H9 (cell line): ENCODE data around the gene CYSLTR2. TPM values are rescaled to one million over a fixed set of nuclear protein-coding genes. Genes with fewer than 3 reads are reported as not detected.

Experiments used
- DNase-seq: peaks from one replicate; pipeline ENCODE4 v3.0.0-alpha.2; 2017
- H2AFZ ChIP-seq: one replicate; pipeline ENCODE4 v1.6.1; 2013; ENCODE audit warnings: mild to moderate bottlenecking, low read length, control low read depth, moderate library complexity
- H2AK5ac ChIP-seq: 2 replicates; pipeline ENCODE4 v1.6.1; 2013; ENCODE audit warnings: low read length, control low read depth, mixed read lengths; ENCODE audit not compliant: insufficient read length
- H2BK120ac ChIP-seq: one replicate; pipeline ENCODE4 v1.6.1; 2013; ENCODE audit warnings: low read depth, mild to moderate bottlenecking, low read length, control low read depth, inconsistent platforms; ENCODE audit not compliant: poor library complexity, severe bottlenecking
- H2BK12ac ChIP-seq: 2 replicates; pipeline ENCODE4 v1.6.1; 2013; ENCODE audit warnings: low read length, control low read depth, mixed read lengths, low read depth; ENCODE audit not compliant: insufficient read length
- H2BK15ac ChIP-seq: 2 replicates; pipeline ENCODE4 v1.6.1; 2013; ENCODE audit warnings: low read depth, low read length, control low read depth
- H2BK20ac ChIP-seq: one replicate; pipeline ENCODE4 v1.6.1; 2013; ENCODE audit warnings: low read depth, mild to moderate bottlenecking, low read length, control low read depth, inconsistent platforms; ENCODE audit not compliant: poor library complexity, severe bottlenecking
- H2BK5ac ChIP-seq: 2 replicates; pipeline ENCODE4 v1.6.1; 2013; ENCODE audit warnings: low read length, control low read depth, mixed read lengths; ENCODE audit not compliant: insufficient read length
- H3K14ac ChIP-seq: 2 replicates; pipeline ENCODE4 v1.6.1; 2013; ENCODE audit warnings: low read length, control low read depth; ENCODE audit not compliant: insufficient read depth
- H3K18ac ChIP-seq: 2 replicates; pipeline ENCODE4 v1.6.1; 2013; ENCODE audit warnings: low read depth, mild to moderate bottlenecking, mixed read lengths, low read length, control low read depth; ENCODE audit not compliant: insufficient read length
- H3K23ac ChIP-seq: 2 replicates; pipeline ENCODE4 v1.6.1; 2013; ENCODE audit warnings: low read length, control low read depth, mixed read lengths, low read depth; ENCODE audit not compliant: insufficient read length
- H3K23me2 ChIP-seq: 2 replicates; pipeline ENCODE4 v1.6.1; 2013; ENCODE audit warnings: low read depth, mild to moderate bottlenecking, mixed read lengths, low read length, control low read depth; ENCODE audit not compliant: insufficient read length, poor library complexity, severe bottlenecking
- H3K27ac ChIP-seq: 2 replicates; pipeline ENCODE4 v1.5.1; 2013; ENCODE audit warnings: low read length, control low read depth, mixed read lengths, low read depth; ENCODE audit not compliant: insufficient read length
- H3K27me3 ChIP-seq: 2 replicates; pipeline ENCODE4 v1.6.1; 2013; ENCODE audit warnings: low read length, control low read depth, inconsistent platforms; ENCODE audit not compliant: insufficient read depth
- H3K4ac ChIP-seq: 2 replicates; pipeline ENCODE4 v1.6.1; 2013; ENCODE audit warnings: low read depth, mild to moderate bottlenecking, control low read depth, inconsistent platforms, low read length, moderate library complexity
- H3K4me1 ChIP-seq: 2 replicates; pipeline ENCODE4 v1.6.1; 2013; ENCODE audit warnings: low read length, control low read depth, inconsistent platforms; ENCODE audit not compliant: insufficient read depth
- H3K4me2 ChIP-seq: 2 replicates; pipeline ENCODE4 v1.6.1; 2013; ENCODE audit warnings: low read length, control low read depth, mixed read lengths; ENCODE audit not compliant: insufficient read length, insufficient read depth
- H3K56ac ChIP-seq: 2 replicates; pipeline ENCODE4 v1.6.1; 2013; ENCODE audit warnings: low read depth, mild to moderate bottlenecking, mixed read lengths, low read length, control low read depth; ENCODE audit not compliant: insufficient read length
- H3K79me1 ChIP-seq: 2 replicates; pipeline ENCODE4 v1.6.1; 2013; ENCODE audit warnings: low read depth, mild to moderate bottlenecking, moderate library complexity, low read length, control low read depth, inconsistent platforms; ENCODE audit not compliant: insufficient read depth, poor library complexity, severe bottlenecking
- H3K79me2 ChIP-seq: 2 replicates; pipeline ENCODE4 v1.6.1; 2013; ENCODE audit warnings: low read length, control low read depth, inconsistent platforms; ENCODE audit not compliant: insufficient read depth
- H3K9ac ChIP-seq: 2 replicates; pipeline ENCODE4 v1.6.1; 2013; ENCODE audit warnings: low read length, control low read depth, mixed read lengths; ENCODE audit not compliant: insufficient read length; ENCODE audit errors: extremely low read depth
- H3K9me3 ChIP-seq: one replicate; pipeline ENCODE4 v1.6.1; 2013; ENCODE audit warnings: low read depth, low read length, inconsistent platforms; ENCODE audit not compliant: control insufficient read depth
- H3T11ph ChIP-seq: one replicate; pipeline ENCODE4 v1.6.1; 2013; ENCODE audit warnings: mild to moderate bottlenecking, low read length, control low read depth, inconsistent platforms
- H4K20me1 ChIP-seq: one replicate; pipeline ENCODE4 v1.6.1; 2013; ENCODE audit not compliant: control insufficient read depth, insufficient read length, insufficient read depth
- H4K5ac ChIP-seq: 2 replicates; pipeline ENCODE4 v1.6.1; 2013; ENCODE audit warnings: low read depth, mild to moderate bottlenecking, mixed read lengths, low read length, control low read depth; ENCODE audit not compliant: insufficient read length
- H4K8ac ChIP-seq: replicated peaks from 2 replicates; pipeline ENCODE4 v1.6.1; 2013; ENCODE audit warnings: low read length, control low read depth, mixed read lengths, low read depth; ENCODE audit not compliant: insufficient read length
- H4K91ac ChIP-seq: 2 replicates; pipeline ENCODE4 v1.6.1; 2013; ENCODE audit warnings: low read depth, mild to moderate bottlenecking, moderate library complexity, mixed read lengths, low read length, control low read depth; ENCODE audit not compliant: insufficient read length
- H3K27ac Mint-ChIP-seq, 3 experiments: 2 replicates in 2 of 3; 3 replicates in 1 of 3; pipeline ENCODE4 v1.8.0; 2020 to 2021; ENCODE audit warnings: mixed read lengths in 3 of 3, mild to moderate bottlenecking in 1 of 3, moderate library complexity in 1 of 3
- H3K27me3 Mint-ChIP-seq: 2 replicates; pipeline ENCODE4 v1.8.0; 2021; ENCODE audit warnings: low read depth, mild to moderate bottlenecking, moderate library complexity, mixed read lengths
- H3K36me3 Mint-ChIP-seq, 3 experiments: 2 replicates in 2 of 3; 3 replicates in 1 of 3; pipeline ENCODE4 v1.8.0; 2020 to 2021; ENCODE audit warnings: low read depth in 3 of 3, mixed read lengths in 3 of 3; ENCODE audit not compliant: insufficient read depth in 1 of 3
- H3K4me1 Mint-ChIP-seq, 2 experiments: 2 replicates each; pipeline ENCODE4 v1.8.0; 2020; ENCODE audit warnings: mixed read lengths in 2 of 2
- H3K4me3 Mint-ChIP-seq, 2 experiments: 2 replicates in 1 of 2; 3 replicates in 1 of 2; pipeline ENCODE4 v1.8.0; 2020 to 2021; ENCODE audit warnings: mild to moderate bottlenecking in 2 of 2, mixed read lengths in 2 of 2, moderate library complexity in 1 of 2
- H3K9me3 Mint-ChIP-seq, 2 experiments: 2 replicates in 1 of 2; 3 replicates in 1 of 2; pipeline ENCODE4 v1.8.0; 2020; ENCODE audit warnings: mild to moderate bottlenecking in 2 of 2, mixed read lengths in 2 of 2, moderate library complexity in 1 of 2
- CTCF ChIP-seq: fragments of 200-600 bp; sonication (generic); conservative IDR thresholded peaks from 3 replicates; pipeline ENCODE4 v1.8.0; 2021; ENCODE audit warnings: antibody characterized with exemption, mild to moderate bottlenecking
- WGBS: extraction: QIAGEN DNeasy Blood & Tissue Kit; methylation state at CpG from one replicate; pipeline ENCODE4 v1.1.7; 2013; ENCODE audit warnings: missing lambda C conversion rate, low lambda C conversion rate, mixed read lengths; ENCODE audit not compliant: insufficient read length; ENCODE audit errors: extremely low coverage; 5-methylcytosine and 5-hydroxymethylcytosine counted together
- total RNA-seq: library from RNA; stranded (reverse); gene quantifications from 2 replicates; pipeline ENCODE4 v1.2.1, GENCODE V29; 2021

Gene CYSLTR2
- total RNA-seq, 1 experiment from 2014 or later: not detected

GRCh38 chr13:48648446-48648845 lies 5.3 kb upstream of the CYSLTR2 start:
- Mint-ChIP-seq H3K36me3 (no peaks in the 10 kb centered on the region), H3K27me3 (no peaks in the 10 kb centered on the region), H3K27ac (no peak overlapping the region), H3K4me3 (no peak overlapping the region), H3K4me1 (peaks cover 3 to 4% of the 10 kb centered on the region in 2 experiments; a peak in 3 of 4 replicates), H3K9me3 (no peaks in the 10 kb centered on the region)
- no peak for DNase-seq
- H4K20me1 ChIP-seq: no peaks in the 10 kb centered on the region
- H2AFZ ChIP-seq: no peak overlapping the region
- no peak overlapping the region for H3K14ac ChIP-seq
- TF ChIP-seq CTCF: no peak
- H2BK120ac ChIP-seq: no peak overlapping the region
- no peak overlapping the region for H2BK15ac ChIP-seq
- H3K9ac ChIP-seq: no peak overlapping the region
- H3K27me3 ChIP-seq: no peaks in the 10 kb centered on the region
- no peak overlapping the region for H2BK5ac ChIP-seq
- H3K23me2 ChIP-seq: no peaks in the 10 kb centered on the region
- no peaks in the 10 kb centered on the region for H3K4me1 ChIP-seq
- no peak overlapping the region for H3K4ac ChIP-seq
- H3K56ac ChIP-seq: no peak overlapping the region
- H3K9me3 ChIP-seq: no peaks in the 10 kb centered on the region
- no peak overlapping the region for H2BK12ac ChIP-seq
- H4K8ac ChIP-seq: no peak overlapping the region
- no peak overlapping the region for H2AK5ac ChIP-seq
- no peak overlapping the region for H3K18ac ChIP-seq
- no peak overlapping the region for H4K91ac ChIP-seq
- no peak overlapping the region for H3K27ac ChIP-seq
- H4K5ac ChIP-seq: no peak overlapping the region
- no peak overlapping the region for H2BK20ac ChIP-seq
- WGBS: no CpG with 5 or more reads among the region's 2 CpGs
- no peak overlapping the region for H3K4me2 ChIP-seq
- H3T11ph ChIP-seq: no peak overlapping the region
- H3K79me2 ChIP-seq: no peaks in the 10 kb centered on the region
- H3K79me1 ChIP-seq: no peaks in the 10 kb centered on the region
- no peak overlapping the region for H3K23ac ChIP-seq
